GM12872 (cell line): ENCODE measurements around the gene TMEM238L.

Source experiments
- CTCF ChIP-seq: IDR thresholded peaks from 3 replicates; pipeline ENCODE4 v1.5.1; 2011; ENCODE audit warnings: low read depth, mild to moderate bottlenecking, low read length, moderate library complexity; ENCODE audit not compliant: insufficient read depth

TMEM238L gene

GRCh38 chr17:10772425-10773380 lies 31.2 kb downstream of the TMEM238L start:
- peak; percentile 91 for TF ChIP-seq CTCF

GRCh38 chr17:10771148-10771547 lies 32.8 kb downstream of the TMEM238L start:
- no peak for TF ChIP-seq CTCF

- no peak for TF ChIP-seq CTCF
Observed at GRCh38 chr17:10769840-10770239, 34.1 kb downstream of the TMEM238L start.

- TF ChIP-seq CTCF = no peak
Observed at GRCh38 chr17:10768750-10769251, 35.1 kb downstream of the TMEM238L start.

- no peak for TF ChIP-seq CTCF
Observed at GRCh38 chr17:10767232-10767631, 36.7 kb downstream of the TMEM238L start.

- no peak for TF ChIP-seq CTCF
Observed at GRCh38 chr17:10762037-10762436, 41.9 kb downstream of the TMEM238L start.

- TF ChIP-seq CTCF = no peak
Observed at GRCh38 chr17:10761281-10761680, 42.6 kb downstream of the TMEM238L start.
